ENCODE results near the gene NUBPL. TPM values are rescaled to one million over a fixed set of nuclear protein-coding genes. Genes with fewer than 3 reads are reported as not detected.

Gene NUBPL
- polyA plus RNA-seq, 1 donor (not counting 4 experiments of a cell fraction or from before 2014, with no cell fraction given) = 18.8 TPM

GRCh38 chr14:31717294-31718085, 156.3 kb downstream of the NUBPL start:
- Histone ChIP-seq H2AFZ (ENCODE audit: control insufficient read depth, low read length) (no peak overlapping the region), H3K4me1 (ENCODE audit: control insufficient read depth, extremely low read depth, insufficient read depth, low read length) (no peaks in the 10 kb centered on the region), H3K27ac (ENCODE audit: control insufficient read depth, insufficient read depth, low read length) (no peak overlapping the region), H3K36me3 (ENCODE audit: control insufficient read depth in 2 of 2, extremely low read depth in 1 of 2, insufficient read depth in 2 of 2, low read length in 2 of 2) (no peaks in the 10 kb centered on the region), H3K9me3 (ENCODE audit: control insufficient read depth, low read depth, low read length) (no peaks in the 10 kb centered on the region), H3K27me3 (ENCODE audit: control insufficient read depth, extremely low read depth, insufficient read depth, low read length) (no peaks in the 10 kb centered on the region), H3K4me3 (ENCODE audit: control insufficient read depth in 2 of 3, extremely low read depth in 1 of 3, insufficient read depth in 2 of 3, low read depth in 1 of 3, low read length in 3 of 3) (no peak overlapping the region), H3K79me2 (ENCODE audit: control insufficient read depth, insufficient read depth, low read length) (no peaks in the 10 kb centered on the region), H3K4me2 (ENCODE audit: control insufficient read depth, extremely low read depth, insufficient read depth, low read depth, low read length) (no peak overlapping the region), H3K9ac (ENCODE audit: control insufficient read depth, extremely low read depth, insufficient read depth, low read length) (no peak overlapping the region), H4K20me1 (ENCODE audit: control insufficient read depth, extremely low read depth, insufficient read depth, low read length) (no peaks in the 10 kb centered on the region), H3K9me1 (ENCODE audit: control insufficient read depth, extremely low read depth, insufficient read depth, low read length) (no peaks in the 10 kb centered on the region)
- DNase-seq (ENCODE audit: low read depth, low spot score) (no peak), FAIRE-seq (no peak)
- dilution Hi-C loops (cut with MboI; ENCODE audit: extremely low pct_ligation_motif_present, low sequenced_read_pairs) = no loop called here
- no peak for TF ChIP-seq CTCF (optimal IDR thresholded peaks at IDR 0.05 in 1 of 3, IDR thresholded peaks at IDR 0.05 in 1 of 3, conservative IDR thresholded peaks at IDR 0.05 in 1 of 3; ENCODE audit: extremely low read depth in 1 of 3, insufficient read depth in 2 of 3, low read length in 3 of 3)
- TF ChIP-seq EZH2 (IDR thresholded peaks at IDR 0.05; ENCODE audit: low read length) = no peak

GRCh38 chr14:31718585-31718984, 157.4 kb downstream of the NUBPL start:
- dilution Hi-C loops (cut with MboI; ENCODE audit: extremely low pct_ligation_motif_present, low sequenced_read_pairs) = no loop called here
- no peak for FAIRE-seq
- no peak overlapping the region for H3K9ac ChIP-seq (ENCODE audit: control insufficient read depth, extremely low read depth, insufficient read depth, low read length)

More at GRCh38 chr14:31718585-31718984, 157.4 kb downstream of the NUBPL start:
- Histone ChIP-seq H3K9me3 (ENCODE audit: control insufficient read depth, low read depth, low read length) (no peaks in the 10 kb centered on the region), H2AFZ (ENCODE audit: control insufficient read depth, low read length) (no peak overlapping the region), H3K27me3 (ENCODE audit: control insufficient read depth, extremely low read depth, insufficient read depth, low read length) (no peaks in the 10 kb centered on the region), H4K20me1 (ENCODE audit: control insufficient read depth, extremely low read depth, insufficient read depth, low read length) (no peaks in the 10 kb centered on the region), H3K4me3 (ENCODE audit: control insufficient read depth in 2 of 3, extremely low read depth in 1 of 3, insufficient read depth in 2 of 3, low read depth in 1 of 3, low read length in 3 of 3) (no peak overlapping the region), H3K27ac (ENCODE audit: control insufficient read depth, insufficient read depth, low read length) (no peak overlapping the region), H3K9me1 (ENCODE audit: control insufficient read depth, extremely low read depth, insufficient read depth, low read length) (no peaks in the 10 kb centered on the region), H3K4me2 (ENCODE audit: control insufficient read depth, extremely low read depth, insufficient read depth, low read depth, low read length) (no peak overlapping the region), H3K36me3 (ENCODE audit: control insufficient read depth in 2 of 2, extremely low read depth in 1 of 2, insufficient read depth in 2 of 2, low read length in 2 of 2) (no peaks in the 10 kb centered on the region), H3K79me2 (ENCODE audit: control insufficient read depth, insufficient read depth, low read length) (no peaks in the 10 kb centered on the region), H3K4me1 (ENCODE audit: control insufficient read depth, extremely low read depth, insufficient read depth, low read length) (no peaks in the 10 kb centered on the region)
- DNase-seq (ENCODE audit: low read depth, low spot score) = no peak
- TF ChIP-seq CTCF (optimal IDR thresholded peaks at IDR 0.05 in 1 of 3, IDR thresholded peaks at IDR 0.05 in 1 of 3, conservative IDR thresholded peaks at IDR 0.05 in 1 of 3; ENCODE audit: extremely low read depth in 1 of 3, insufficient read depth in 2 of 3, low read length in 3 of 3) = no peak
- no peak for TF ChIP-seq EZH2 (IDR thresholded peaks at IDR 0.05; ENCODE audit: low read length)
